ENCODE results near the gene RCBTB1.

DNA sequence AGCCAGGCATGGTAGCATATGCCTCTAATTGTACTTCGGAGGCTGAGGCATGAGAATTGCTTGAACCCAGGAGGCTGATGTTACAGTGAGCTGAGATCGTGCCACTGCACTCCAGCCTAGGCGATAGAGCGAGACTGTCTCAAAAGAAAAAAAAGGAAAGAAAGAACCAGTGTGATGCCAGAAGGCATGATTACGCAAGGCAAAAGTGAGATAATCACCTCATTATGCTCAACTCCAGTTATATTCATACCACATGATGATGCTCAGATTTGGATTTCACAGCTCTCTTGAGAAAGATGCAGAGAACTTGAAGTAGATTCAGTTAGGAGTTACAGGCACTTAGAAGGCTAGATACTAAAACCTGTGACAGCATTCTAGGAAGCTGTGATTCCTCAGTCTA is 21.8 kb downstream of the RCBTB1 start:
- TF ChIP-seq, protein P1, sequence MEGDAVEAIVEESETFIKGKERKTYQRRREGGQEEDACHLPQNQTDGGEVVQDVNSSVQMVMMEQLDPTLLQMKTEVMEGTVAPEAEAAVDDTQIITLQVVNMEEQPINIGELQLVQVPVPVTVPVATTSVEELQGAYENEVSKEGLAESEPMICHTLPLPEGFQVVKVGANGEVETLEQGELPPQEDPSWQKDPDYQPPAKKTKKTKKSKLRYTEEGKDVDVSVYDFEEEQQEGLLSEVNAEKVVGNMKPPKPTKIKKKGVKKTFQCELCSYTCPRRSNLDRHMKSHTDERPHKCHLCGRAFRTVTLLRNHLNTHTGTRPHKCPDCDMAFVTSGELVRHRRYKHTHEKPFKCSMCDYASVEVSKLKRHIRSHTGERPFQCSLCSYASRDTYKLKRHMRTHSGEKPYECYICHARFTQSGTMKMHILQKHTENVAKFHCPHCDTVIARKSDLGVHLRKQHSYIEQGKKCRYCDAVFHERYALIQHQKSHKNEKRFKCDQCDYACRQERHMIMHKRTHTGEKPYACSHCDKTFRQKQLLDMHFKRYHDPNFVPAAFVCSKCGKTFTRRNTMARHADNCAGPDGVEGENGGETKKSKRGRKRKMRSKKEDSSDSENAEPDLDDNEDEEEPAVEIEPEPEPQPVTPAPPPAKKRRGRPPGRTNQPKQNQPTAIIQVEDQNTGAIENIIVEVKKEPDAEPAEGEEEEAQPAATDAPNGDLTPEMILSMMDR (IDR thresholded peaks at IDR 0.05), result no peak
- no peak for TF ChIP-seq POLR2A (IDR thresholded peaks at IDR 0.05)

All from body of pancreas (tissue), 4 donors.